Hematopoietic multipotent progenitor cell treated with erythropoietin and hydrocortisone succinate and interleukin-3 and kit ligand, for 15 days (in vitro differentiated cells): ENCODE data around the gene SLC2A9.

Experiments
- DNase-seq: peaks from one replicate; pipeline ENCODE4 v3.0.0-alpha.2; 2015; ENCODE audit warnings: low spot score

The SLC2A9 gene

GRCh38 chr4:9953089-9953488, 68.2 kb downstream of the SLC2A9 start:
- DNase-seq, result no peak

GRCh38 chr4:9952415-9952950, 68.8 kb downstream of the SLC2A9 start:
- DNase-seq, result no peak

GRCh38 chr4:9949573-9949972, 71.7 kb downstream of the SLC2A9 start:
- DNase-seq, result no peak

- DNase-seq, result no peak
Measured at GRCh38 chr4:9947168-9948062, 73.9 kb downstream of the SLC2A9 start.

- no peak for DNase-seq
Measured at GRCh38 chr4:9946170-9946569, 75.1 kb downstream of the SLC2A9 start.

GRCh38 chr4:9944431-9945425, 76.6 kb downstream of the SLC2A9 start:
- DNase-seq, result no peak

GRCh38 chr4:9943761-9944160, 77.5 kb downstream of the SLC2A9 start:
- DNase-seq, result no peak

- DNase-seq, result no peak
Measured at GRCh38 chr4:9942921-9943600, 78.2 kb downstream of the SLC2A9 start.

- no peak for DNase-seq
Measured at GRCh38 chr4:9942139-9942538, 79.2 kb downstream of the SLC2A9 start.

- no peak for DNase-seq
Measured at GRCh38 chr4:9940041-9940440, 81.3 kb downstream of the SLC2A9 start.

GRCh38 chr4:9938933-9939332, 82.4 kb downstream of the SLC2A9 start:
- no peak for DNase-seq

- DNase-seq, result no peak
Measured at GRCh38 chr4:9937078-9937477, 84.2 kb downstream of the SLC2A9 start.

- DNase-seq, result no peak
Measured at GRCh38 chr4:9936129-9936644, 85.1 kb downstream of the SLC2A9 start.

- no peak for DNase-seq
Measured at GRCh38 chr4:9933956-9934355, 87.3 kb downstream of the SLC2A9 start.

GRCh38 chr4:9933184-9933583, 88.1 kb downstream of the SLC2A9 start:
- DNase-seq, result no peak

GRCh38 chr4:9932771-9933170, 88.5 kb downstream of the SLC2A9 start:
- DNase-seq, result no peak

GRCh38 chr4:9931146-9931545, 90.2 kb downstream of the SLC2A9 start:
- no peak for DNase-seq

- no peak for DNase-seq
Measured at GRCh38 chr4:9929111-9929510, 92.2 kb downstream of the SLC2A9 start.

GRCh38 chr4:9927341-9928007, 93.8 kb downstream of the SLC2A9 start:
- DNase-seq, result no peak

GRCh38 chr4:9926586-9926985, 94.7 kb downstream of the SLC2A9 start:
- no peak for DNase-seq
